ENCODE measurements around the gene NKX2-1. TPM values are rescaled to one million over a fixed set of nuclear protein-coding genes. Genes with fewer than 3 reads are reported as not detected.

The NKX2-1 gene
- polyA plus RNA-seq, 2 donors = 0.04 TPM; not detected in 1

Other genes with a start within 250 kb of the NKX2-1 start
- gene MBIP, start 199.6 kb downstream of the NKX2-1 start, polyA plus RNA-seq = 10 to 100 TPM in 1 of 2 donors, 1 to 10 TPM in 1; 9.2 to 11.3 TPM
- 1 to 10 TPM; 1.6 to 2.0 TPM for gene NKX2-8, start 62.4 kb upstream of the NKX2-1 start, polyA plus RNA-seq
- 10 to 100 TPM; 51.9 to 78.7 TPM for gene PAX9, start 141.6 kb upstream of the NKX2-1 start, polyA plus RNA-seq